Stimulated activated effector memory CD8-positive, alpha-beta T cell treated with anti-CD3 and anti-CD28 coated beads, Interleukin-12 subunit alpha, Interleukin-12 subunit beta, amount 100 ng/mL, for 72 hours (primary cell): ENCODE measurements around the gene KYNU.
"Not testable (repeated sequence)": the region's sequence is repeated elsewhere in the genome, so short reads cannot be mapped to it uniquely, and the experiment has no call there.

Experiments used
- ATAC-seq: fragments of 150-1000 bp; cut with Tn5 transposase; 2 replicates; pipeline ENCODE4 v1.10.0; 2021
- DNase-seq, 2 donors: peaks; one replicate each; pipeline ENCODE4 v3.0.0; 2021 to 2022; ENCODE audit warnings: low spot score in 2 of 2
- H3K27ac Mint-ChIP-seq: one replicate; pipeline ENCODE4 v1.8.0; 2022; ENCODE audit warnings: mild to moderate bottlenecking, mixed read lengths
- H3K36me3 Mint-ChIP-seq: one replicate; pipeline ENCODE4 v1.8.0; 2022; ENCODE audit warnings: mild to moderate bottlenecking, mixed read lengths
- H3K4me1 Mint-ChIP-seq: one replicate; pipeline ENCODE4 v1.8.0; 2022; ENCODE audit warnings: mixed read lengths
- H3K4me3 Mint-ChIP-seq: one replicate; pipeline ENCODE4 v1.8.0; 2022; ENCODE audit warnings: mild to moderate bottlenecking, mixed read lengths
- H3K9me3 Mint-ChIP-seq: one replicate; pipeline ENCODE4 v1.8.0; 2022; ENCODE audit warnings: mixed read lengths

KYNU gene

DNA sequence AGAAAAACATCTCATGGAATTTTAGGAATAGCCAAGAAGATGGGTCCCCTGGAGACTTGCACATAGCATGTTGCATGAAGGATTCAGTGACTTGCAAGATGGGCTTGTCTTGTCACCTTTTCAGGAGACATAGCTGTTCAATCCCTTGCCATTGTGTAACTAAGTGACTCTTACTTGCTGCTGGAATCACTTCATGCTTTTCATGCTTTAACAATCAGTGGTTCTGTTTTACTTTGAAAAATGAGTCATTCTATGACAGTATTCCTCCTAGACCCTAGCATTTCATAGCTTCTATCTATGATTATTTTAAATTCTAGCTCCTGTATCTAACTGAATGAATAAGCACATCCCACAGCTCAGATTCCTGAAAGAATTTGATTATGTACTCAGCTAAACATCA is 2.8 kb downstream of the KYNU start:
- ATAC-seq (no peak), DNase-seq (no peak)
- Mint-ChIP-seq H3K27ac (no peak overlapping the region), H3K9me3 (peaks cover 4% of the 10 kb centered on the region), H3K4me3 (no peak overlapping the region), H3K36me3 (peaks cover 6% of the 10 kb centered on the region), H3K4me1 (no peaks in the 10 kb centered on the region)

DNA sequence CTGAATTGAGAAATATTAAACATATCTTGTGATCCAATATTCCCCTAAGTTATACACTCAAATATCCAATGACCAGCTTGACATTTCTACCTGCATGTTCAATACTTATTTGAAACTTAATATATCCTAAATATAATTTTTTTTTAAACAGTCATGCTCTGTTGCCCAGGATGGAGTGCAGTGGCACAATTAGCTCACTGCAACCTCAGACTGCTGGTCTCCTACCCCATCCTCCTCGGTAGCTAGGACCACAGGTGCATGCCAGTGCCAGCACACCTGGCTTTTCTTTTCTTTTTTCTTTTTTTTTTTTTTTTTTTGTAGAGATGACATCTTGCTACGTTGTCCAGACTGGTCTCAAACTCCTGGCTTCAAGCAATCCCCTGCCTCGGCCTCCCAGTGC is 4.2 kb downstream of the KYNU start:
- Mint-ChIP-seq H3K9me3 (peaks cover 4% of the 10 kb centered on the region), H3K4me3 (no peak overlapping the region), H3K36me3 (peaks cover 6% of the 10 kb centered on the region), H3K27ac (no peak overlapping the region), H3K4me1 (no peaks in the 10 kb centered on the region)
- no peak for ATAC-seq
- DNase-seq, result no peak

DNA sequence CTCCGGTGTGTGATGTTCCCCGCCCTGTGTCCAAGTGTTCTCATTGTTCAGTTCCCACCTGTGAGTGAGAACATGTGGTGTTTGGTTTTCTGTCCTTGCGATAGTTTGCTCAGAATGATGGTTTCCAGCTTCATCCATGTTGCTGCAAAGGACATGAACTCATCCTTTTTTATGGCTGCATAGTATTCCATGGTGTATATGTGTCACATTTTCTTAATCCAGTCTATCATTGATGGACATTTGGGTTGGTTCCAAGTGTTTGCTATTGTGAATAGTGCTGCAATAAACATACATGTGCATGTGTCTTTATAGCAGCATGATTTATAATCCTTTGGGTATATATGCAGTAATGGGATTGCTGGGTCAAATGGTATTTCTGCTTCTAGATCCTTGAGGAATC is 5.0 kb downstream of the KYNU start:
- not testable (repeated sequence) for DNase-seq, H3K27ac Mint-ChIP-seq, H3K9me3 Mint-ChIP-seq, H3K4me3 Mint-ChIP-seq, H3K4me1 Mint-ChIP-seq, ATAC-seq, H3K36me3 Mint-ChIP-seq

DNA sequence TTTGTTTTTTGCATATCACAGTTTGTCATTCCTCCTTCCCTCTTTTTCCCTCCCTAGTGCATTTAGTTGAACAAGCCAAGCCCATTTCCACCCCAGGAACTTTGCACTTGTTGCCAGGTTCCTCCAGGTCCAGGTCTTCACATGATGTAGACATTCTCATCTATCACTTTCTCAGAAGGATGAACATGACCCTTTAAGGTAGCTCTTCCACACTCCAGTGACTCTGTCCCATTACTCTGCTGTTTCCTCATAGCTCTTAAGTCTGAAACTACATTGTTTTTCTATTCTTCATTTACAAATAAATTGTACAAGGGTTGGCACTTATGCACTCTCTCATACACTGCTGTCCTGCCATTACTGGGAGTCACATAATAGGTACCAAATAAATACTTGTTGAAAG is 6.1 kb downstream of the KYNU start:
- DNase-seq (no peak), ATAC-seq (no peak)
- Mint-ChIP-seq H3K4me1 (no peaks in the 10 kb centered on the region), H3K27ac (no peak overlapping the region), H3K4me3 (no peak overlapping the region), H3K9me3 (peaks cover 4% of the 10 kb centered on the region), H3K36me3 (peaks cover 6% of the 10 kb centered on the region)

DNA sequence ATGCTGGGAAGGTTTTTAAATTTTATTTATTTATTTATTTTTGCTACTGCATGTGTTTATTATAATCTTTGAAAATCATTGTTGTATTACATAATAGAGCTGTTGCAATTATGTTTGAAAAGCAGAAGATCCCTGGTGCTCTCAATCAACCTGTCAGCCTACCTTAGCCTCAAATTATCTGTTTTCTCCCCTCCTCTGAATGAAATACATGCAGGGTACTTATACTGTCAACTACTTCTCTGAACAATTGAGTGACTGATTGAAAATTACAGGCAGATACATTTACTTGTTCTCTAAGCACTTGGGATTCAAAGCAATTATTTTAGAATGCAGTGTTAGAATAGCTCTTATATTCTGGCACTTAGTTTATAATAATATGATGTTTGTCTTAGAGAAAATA is 8.1 kb downstream of the KYNU start:
- no peak overlapping the region for H3K4me3 Mint-ChIP-seq
- peaks cover 6% of the 10 kb centered on the region for H3K36me3 Mint-ChIP-seq
- no peak overlapping the region for H3K27ac Mint-ChIP-seq
- ATAC-seq, result no peak
- H3K4me1 Mint-ChIP-seq, result no peaks in the 10 kb centered on the region
- H3K9me3 Mint-ChIP-seq, result peaks cover 4% of the 10 kb centered on the region
- DNase-seq, result no peak

DNA sequence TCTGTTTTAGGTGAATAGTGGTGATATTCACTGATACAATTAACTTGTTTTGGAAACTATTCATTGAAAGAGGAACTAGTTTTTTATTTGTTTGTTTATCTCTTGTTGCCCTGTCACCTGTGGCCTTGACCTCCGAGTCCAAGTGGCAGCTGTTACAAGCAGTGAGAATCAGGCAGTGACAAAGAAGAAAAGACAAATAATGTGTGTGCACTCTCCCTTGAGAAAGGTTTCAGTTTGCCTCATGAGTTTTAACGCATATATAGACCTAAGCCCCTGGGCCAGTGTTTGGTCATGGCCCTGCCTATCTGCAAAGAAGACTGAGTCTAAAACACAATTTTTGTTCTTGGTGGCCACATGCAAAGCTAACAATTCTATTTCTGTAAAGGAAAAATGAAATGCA is 15.3 kb downstream of the KYNU start:
- no peak overlapping the region for H3K27ac Mint-ChIP-seq
- no peak overlapping the region for H3K4me3 Mint-ChIP-seq
- no peaks in the 10 kb centered on the region for H3K36me3 Mint-ChIP-seq
- ATAC-seq (no peak), DNase-seq (no peak)
- no peaks in the 10 kb centered on the region for H3K9me3 Mint-ChIP-seq
- H3K4me1 Mint-ChIP-seq, result no peaks in the 10 kb centered on the region

DNA sequence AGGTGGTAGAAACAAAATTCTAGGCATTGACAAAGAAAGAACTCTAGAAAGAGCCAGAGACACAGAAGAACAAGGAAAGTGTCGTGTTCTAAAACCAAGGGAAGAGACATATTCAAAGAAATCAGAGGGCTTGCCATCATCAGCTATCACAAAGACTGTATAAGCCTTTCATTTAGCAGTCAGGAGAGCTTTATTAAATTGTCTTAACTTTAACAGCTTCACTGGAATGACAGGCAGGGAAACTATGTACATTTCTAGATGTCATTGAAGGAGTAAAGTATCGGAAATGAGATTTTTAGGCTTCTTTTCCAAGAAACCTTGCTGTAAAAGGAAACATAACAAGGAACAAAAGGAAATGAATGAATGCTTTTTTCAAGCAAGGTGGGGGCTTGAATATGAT is 15.8 kb downstream of the KYNU start:
- no peak for ATAC-seq
- H3K27ac Mint-ChIP-seq, result no peak overlapping the region
- no peaks in the 10 kb centered on the region for H3K36me3 Mint-ChIP-seq

DNA sequence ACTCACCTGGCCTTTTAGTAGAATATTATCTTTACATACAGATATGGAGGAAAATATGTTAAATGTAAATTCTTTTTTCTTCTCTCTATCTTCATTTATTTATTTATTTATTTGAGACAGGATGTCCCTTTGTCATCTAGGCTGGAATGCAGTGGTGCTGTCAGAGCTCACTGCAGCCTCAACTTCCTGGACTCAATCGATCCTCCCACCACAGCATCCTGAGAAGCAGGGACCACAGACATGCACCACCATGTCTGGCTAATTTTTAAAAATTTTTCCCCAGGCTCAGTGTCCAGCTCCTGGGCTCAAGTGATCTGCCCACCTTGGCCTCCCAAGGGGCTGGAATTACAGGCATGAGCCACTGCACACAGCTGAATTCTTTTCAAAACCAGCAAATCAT is 20.3 kb downstream of the KYNU start:
- Mint-ChIP-seq H3K4me3 (no peak overlapping the region), H3K4me1 (no peaks in the 10 kb centered on the region), H3K36me3 (no peaks in the 10 kb centered on the region), H3K27ac (no peak overlapping the region), H3K9me3 (peaks cover 7% of the 10 kb centered on the region)
- DNase-seq, result no peak
- ATAC-seq, result no peak

More for the DNA sequence above, 15.8 kb downstream of the KYNU start:
- Mint-ChIP-seq H3K9me3 (no peaks in the 10 kb centered on the region), H3K4me1 (no peaks in the 10 kb centered on the region), H3K4me3 (no peak overlapping the region)
- no peak for DNase-seq

DNA sequence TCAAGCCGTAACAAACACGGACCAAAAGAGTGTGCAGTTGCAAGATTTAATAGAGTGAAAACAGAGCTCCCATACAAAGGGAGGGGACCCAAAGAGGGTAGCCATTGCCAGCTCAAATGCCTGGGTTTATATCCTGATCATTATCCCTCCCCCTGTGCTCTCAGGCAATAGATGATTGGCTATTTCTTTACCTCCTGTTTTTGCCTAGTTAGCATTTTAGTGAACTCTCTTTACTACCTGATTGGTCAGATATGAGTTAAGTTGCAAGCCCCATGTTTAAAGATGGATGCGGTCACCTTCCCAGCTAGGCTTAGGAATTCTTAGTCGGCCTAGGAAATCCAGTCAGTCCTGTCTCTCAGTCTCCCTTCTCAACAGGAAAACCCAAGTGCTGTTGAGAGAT is 22.9 kb downstream of the KYNU start:
- not testable (repeated sequence) for DNase-seq, H3K4me1 Mint-ChIP-seq, H3K27ac Mint-ChIP-seq, H3K4me3 Mint-ChIP-seq, H3K36me3 Mint-ChIP-seq, H3K9me3 Mint-ChIP-seq, ATAC-seq

DNA sequence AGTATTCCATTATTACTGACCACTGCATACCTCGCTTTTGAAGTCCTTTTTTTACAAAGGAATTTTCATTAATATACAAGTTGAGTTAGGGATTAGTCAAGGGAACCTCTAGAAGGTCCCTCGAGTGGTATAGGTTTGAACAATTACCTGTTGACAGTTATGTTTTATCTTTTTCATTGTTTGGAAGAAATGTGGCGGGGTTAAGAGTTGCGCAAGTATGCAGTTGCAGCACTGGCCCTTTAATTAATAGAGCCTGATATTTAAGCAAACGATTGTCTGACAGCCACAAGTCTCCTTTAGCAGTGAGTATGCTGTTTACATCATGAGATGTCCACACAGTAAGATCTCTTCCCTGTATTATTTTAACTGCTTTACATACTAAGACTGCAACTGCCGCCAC is 24.3 kb downstream of the KYNU start:
- ATAC-seq (no peak), DNase-seq (no peak)
- H3K27ac Mint-ChIP-seq, result no peak overlapping the region
- no peaks in the 10 kb centered on the region for H3K4me1 Mint-ChIP-seq
- H3K36me3 Mint-ChIP-seq, result no peaks in the 10 kb centered on the region
- H3K4me3 Mint-ChIP-seq, result no peak overlapping the region
- H3K9me3 Mint-ChIP-seq, result peaks cover 7% of the 10 kb centered on the region

DNA sequence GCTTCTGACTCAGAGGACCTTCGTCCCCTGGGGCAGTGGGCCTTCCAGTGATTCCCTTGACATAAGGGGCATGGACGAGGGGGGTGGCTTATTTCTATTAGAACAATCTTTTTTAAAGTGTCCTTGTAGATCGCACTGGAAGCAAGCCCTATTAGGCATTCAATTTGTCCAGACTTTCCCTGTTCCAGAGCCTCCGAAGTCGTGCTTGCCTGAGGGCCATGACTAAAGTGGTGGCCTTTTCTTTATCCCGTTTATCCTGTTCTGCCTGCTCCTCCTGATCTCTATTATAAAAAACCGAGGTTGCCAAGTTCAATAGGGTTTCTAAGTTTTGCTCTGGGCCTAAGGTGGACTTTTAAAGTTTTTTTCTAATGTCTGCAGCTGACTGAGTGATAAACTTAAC is 26.3 kb downstream of the KYNU start:
- not testable (repeated sequence) for H3K4me1 Mint-ChIP-seq, H3K9me3 Mint-ChIP-seq, ATAC-seq, DNase-seq, H3K36me3 Mint-ChIP-seq, H3K4me3 Mint-ChIP-seq, H3K27ac Mint-ChIP-seq

DNA sequence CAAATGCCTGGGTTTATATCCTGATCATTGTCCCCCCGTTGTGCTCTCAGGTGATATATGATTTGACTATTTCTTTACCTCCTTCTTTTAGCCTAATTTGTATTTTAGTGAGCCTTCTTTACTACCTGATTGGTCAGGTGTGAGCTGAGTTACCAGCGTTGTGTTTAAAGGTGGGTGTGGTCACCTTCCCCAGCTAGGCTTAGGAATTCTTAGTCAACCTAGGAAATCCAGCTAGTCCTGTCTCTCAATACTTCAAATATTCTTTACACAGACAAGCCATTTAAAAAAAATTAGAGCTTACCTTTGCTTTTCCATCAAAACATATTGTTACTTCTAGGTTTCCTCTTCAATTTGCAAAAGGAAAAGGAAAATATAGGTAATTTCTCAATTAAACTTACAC is 30.2 kb downstream of the KYNU start:
- no peaks in the 10 kb centered on the region for H3K4me1 Mint-ChIP-seq

DNA sequence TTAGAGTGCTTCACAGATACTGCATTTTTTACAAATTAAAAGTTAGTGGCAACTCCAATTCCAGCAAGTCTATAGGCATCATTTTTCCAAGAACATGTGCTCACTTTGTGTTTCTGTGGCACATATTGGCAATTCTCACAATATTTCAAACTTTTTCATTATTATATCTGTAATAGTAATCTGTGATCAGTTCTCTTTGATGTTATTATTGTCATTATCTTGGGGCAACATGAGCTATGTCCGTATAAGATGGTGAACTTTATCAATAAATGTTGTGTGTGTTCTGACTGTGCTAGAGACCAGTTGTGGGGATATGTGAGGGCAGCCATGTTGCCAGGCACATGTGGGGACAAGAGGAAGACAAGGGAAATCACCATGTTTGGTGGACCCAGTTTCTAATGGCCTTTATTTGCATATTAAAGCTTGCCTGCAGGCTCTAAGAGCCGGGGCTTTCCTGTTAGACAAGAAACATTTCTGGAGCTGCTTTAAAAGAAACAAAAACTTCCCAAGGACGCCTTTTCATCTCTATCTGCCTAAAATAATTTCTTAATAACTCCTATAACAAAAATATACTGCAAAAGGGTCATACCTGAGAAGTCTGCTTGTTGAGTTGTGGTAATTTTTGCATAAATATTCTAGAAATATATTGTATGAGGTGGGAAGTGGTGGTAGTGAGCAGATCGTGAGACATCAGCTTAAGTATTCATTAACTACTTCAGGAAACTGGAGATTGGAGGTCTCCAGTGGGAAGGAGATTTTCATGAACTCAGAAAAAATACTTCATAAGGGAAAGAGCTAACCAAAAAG is 37.2 kb downstream of the KYNU start:
- DNase-seq (no peak), ATAC-seq (no peak)
- Mint-ChIP-seq H3K4me3 (no peak overlapping the region), H3K27ac (no peak overlapping the region), H3K9me3 (no peaks in the 10 kb centered on the region), H3K36me3 (no peaks in the 10 kb centered on the region), H3K4me1 (no peaks in the 10 kb centered on the region)

More for the DNA sequence above, 30.2 kb downstream of the KYNU start:
- Mint-ChIP-seq H3K36me3 (no peaks in the 10 kb centered on the region), H3K9me3 (no peaks in the 10 kb centered on the region), H3K4me3 (no peak overlapping the region), H3K27ac (no peak overlapping the region)
- no peak for ATAC-seq
- DNase-seq, result no peak

DNA sequence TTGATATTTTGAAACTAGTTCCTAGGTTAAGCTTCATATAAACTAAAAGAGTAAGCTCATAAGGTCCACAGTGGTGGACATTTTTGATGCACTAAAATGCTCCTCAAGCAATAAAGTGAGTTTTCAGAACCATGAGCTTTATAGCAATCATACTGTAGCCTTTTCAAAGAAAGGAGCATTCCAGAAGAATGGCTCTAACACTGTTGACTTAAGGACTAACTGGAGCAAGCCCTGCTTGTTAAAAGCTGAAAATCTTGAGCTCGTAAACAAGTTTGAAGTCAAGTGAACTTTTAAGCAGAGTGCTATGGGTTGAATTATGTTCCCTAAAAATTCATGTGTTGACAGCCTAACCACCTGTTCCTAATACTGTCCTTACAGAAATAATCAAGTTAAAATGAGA is 38.0 kb downstream of the KYNU start:
- H3K4me3 Mint-ChIP-seq, result no peak overlapping the region
- H3K27ac Mint-ChIP-seq, result no peak overlapping the region
- no peaks in the 10 kb centered on the region for H3K36me3 Mint-ChIP-seq
- no peak for ATAC-seq
- H3K4me1 Mint-ChIP-seq, result no peaks in the 10 kb centered on the region
- DNase-seq, result no peak
- H3K9me3 Mint-ChIP-seq, result no peaks in the 10 kb centered on the region

DNA sequence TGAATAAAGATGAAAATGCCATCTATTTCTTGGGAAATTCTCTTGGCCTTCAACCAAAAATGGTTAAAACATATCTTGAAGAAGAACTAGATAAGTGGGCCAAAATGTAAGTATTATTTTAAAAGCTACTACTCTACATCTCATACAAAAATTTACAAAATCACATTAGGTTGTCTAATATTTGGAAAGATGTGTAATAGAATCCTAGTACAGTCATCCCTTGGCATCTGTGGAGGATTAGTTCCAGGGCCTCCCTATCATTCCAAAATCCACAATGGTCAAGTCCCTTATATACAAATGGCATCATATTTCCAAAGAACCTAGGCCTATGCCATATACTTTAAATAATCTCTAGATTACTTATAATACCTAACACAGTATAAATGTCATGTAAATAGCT is 41.2 kb downstream of the KYNU start:
- ATAC-seq (no peak), DNase-seq (no peak)
- Mint-ChIP-seq H3K4me3 (no peak overlapping the region), H3K4me1 (no peaks in the 10 kb centered on the region), H3K9me3 (no peaks in the 10 kb centered on the region), H3K27ac (no peak overlapping the region), H3K36me3 (no peaks in the 10 kb centered on the region)

DNA sequence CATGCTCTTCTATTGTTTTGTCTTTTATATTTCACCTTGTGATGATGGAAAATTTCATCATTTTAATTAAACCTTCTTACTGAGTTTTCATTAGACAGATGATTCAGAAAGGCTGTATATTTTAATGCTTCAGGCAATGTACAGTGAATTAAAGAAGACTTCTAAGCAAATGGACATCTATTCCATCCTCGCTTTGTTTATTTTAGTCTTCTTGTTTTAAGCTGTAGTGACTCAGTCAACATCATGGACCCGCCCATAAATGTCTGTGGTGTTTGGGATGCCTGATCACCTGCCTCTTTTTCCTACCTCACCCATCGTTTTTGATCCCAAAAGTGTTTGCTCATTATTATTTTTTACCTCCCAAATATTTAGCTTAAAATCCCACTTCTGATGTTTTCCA is 43.1 kb downstream of the KYNU start:
- no peak for ATAC-seq
- Mint-ChIP-seq H3K4me3 (no peak overlapping the region), H3K9me3 (no peaks in the 10 kb centered on the region), H3K36me3 (no peaks in the 10 kb centered on the region), H3K27ac (no peak overlapping the region), H3K4me1 (no peaks in the 10 kb centered on the region)
- DNase-seq, result no peak

DNA sequence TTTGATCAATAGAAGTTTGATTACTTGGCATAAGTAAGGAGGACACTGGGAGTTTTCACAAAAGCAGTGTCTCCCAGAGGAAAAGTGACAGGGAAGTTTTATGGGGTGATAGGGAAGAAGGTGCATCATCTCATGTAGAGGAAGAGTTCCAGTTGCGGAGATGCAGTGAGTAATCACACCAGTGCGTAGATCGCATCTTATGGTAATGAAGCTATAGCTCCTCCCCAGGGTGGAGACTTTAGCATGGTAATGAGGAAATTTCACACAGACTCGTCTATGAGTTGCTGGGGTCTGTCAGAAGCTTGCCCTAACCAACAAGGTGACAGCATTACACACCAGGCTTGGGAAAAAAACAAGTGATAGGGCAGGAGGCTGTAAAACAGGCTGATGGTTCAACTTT is 49.0 kb downstream of the KYNU start:
- Mint-ChIP-seq H3K4me1 (no peaks in the 10 kb centered on the region), H3K27ac (no peak overlapping the region), H3K9me3 (no peaks in the 10 kb centered on the region), H3K4me3 (no peak overlapping the region), H3K36me3 (no peaks in the 10 kb centered on the region)
- ATAC-seq (no peak), DNase-seq (no peak)
